RWPE2 (cell line): ENCODE results near the gene LIME1.

Source experiments
- ATAC-seq: fragments of 200-7000 bp; cut with Tn5 transposase; 3 replicates; pipeline ENCODE4 v1.9.1; 2021; ENCODE audit warnings: low read depth
- DNase-seq: peaks from one replicate; pipeline ENCODE4 v3.0.0-alpha.2; 2020; ENCODE audit warnings: low spot score
- H3K27ac ChIP-seq: fragments of 450-650 bp; 2 replicates; pipeline ENCODE4 v1.5.1; 2017; ENCODE audit warnings: mild to moderate bottlenecking; ENCODE audit not compliant: poor library complexity, severe bottlenecking
- H3K27me3 ChIP-seq: fragments of 250-450 bp; sonication (Bioruptor Pico); 2 replicates; pipeline ENCODE4 v1.5.1; 2021; ENCODE audit warnings: mild to moderate bottlenecking, moderate library complexity; ENCODE audit not compliant: insufficient read depth, poor library complexity, severe bottlenecking
- H3K36me3 ChIP-seq: fragments of 250-450 bp; sonication (Bioruptor Pico); 2 replicates; pipeline ENCODE4 v1.5.1; 2020; ENCODE audit warnings: low read depth, mild to moderate bottlenecking, moderate library complexity
- H3K4me1 ChIP-seq: fragments of 250-450 bp; sonication (Bioruptor Pico); 2 replicates; pipeline ENCODE4 v1.5.1; 2021; ENCODE audit warnings: mild to moderate bottlenecking, moderate library complexity; ENCODE audit not compliant: insufficient read depth, poor library complexity, severe bottlenecking
- H3K4me3 ChIP-seq: fragments of 250-450 bp; sonication (Bioruptor Pico); 2 replicates; pipeline ENCODE4 v1.5.1; 2021; ENCODE audit warnings: mild to moderate bottlenecking, moderate library complexity; ENCODE audit not compliant: severe bottlenecking
- H3K9me3 ChIP-seq: fragments of 250-450 bp; sonication (Bioruptor Pico); 2 replicates; pipeline ENCODE4 v1.5.1; 2021; ENCODE audit warnings: mild to moderate bottlenecking, moderate library complexity; ENCODE audit not compliant: severe bottlenecking
- CTCF ChIP-seq: fragments of 450-650 bp; IDR thresholded peaks from one replicate; pipeline ENCODE4 v1.5.1; 2017; ENCODE audit warnings: mild to moderate bottlenecking, moderate library complexity; ENCODE audit not compliant: poor library complexity, severe bottlenecking

Gene LIME1

GRCh38 chr20:63740627-63741353 is 4.3 kb downstream of the LIME1 start:
- Histone ChIP-seq H3K4me3 (peak overlapping the region; percentile 79), H3K9me3 (no peaks in the 10 kb centered on the region), H3K27me3 (no peaks in the 10 kb centered on the region), H3K36me3 (peaks cover 35% of the 10 kb centered on the region), H3K27ac (peak overlapping the region; percentile 96), H3K4me1 (peaks cover 4% of the 10 kb centered on the region)
- DNase-seq: peak; percentile 98
- peak; percentile 36 for TF ChIP-seq CTCF
- ATAC-seq: peak; percentile 69

- DNase-seq (no peak), ATAC-seq (no peak)
- no peaks in the 10 kb centered on the region for H3K27me3 ChIP-seq
- peaks cover 4% of the 10 kb centered on the region for H3K4me1 ChIP-seq
- no peaks in the 10 kb centered on the region for H3K9me3 ChIP-seq
- H3K27ac ChIP-seq: peak overlapping the region; percentile 96
- TF ChIP-seq CTCF: no peak
- peaks cover 31% of the 10 kb centered on the region for H3K36me3 ChIP-seq
- H3K4me3 ChIP-seq: peak overlapping the region; percentile 79
Measured at GRCh38 chr20:63741354-63741675, 4.9 kb downstream of the LIME1 start.

GRCh38 chr20:63741676-63742380 is 5.4 kb downstream of the LIME1 start:
- TF ChIP-seq CTCF: no peak
- H3K27me3 ChIP-seq: no peaks in the 10 kb centered on the region
- peaks cover 31% of the 10 kb centered on the region for H3K36me3 ChIP-seq
- no peaks in the 10 kb centered on the region for H3K9me3 ChIP-seq
- H3K4me1 ChIP-seq: peaks cover 4% of the 10 kb centered on the region
- peak overlapping the region; percentile 79 for H3K4me3 ChIP-seq
- ATAC-seq (no peak), DNase-seq (peak; percentile 89)
- H3K27ac ChIP-seq: peak overlapping the region; percentile 96

- DNase-seq (no peak), ATAC-seq (no peak)
- peaks cover 4% of the 10 kb centered on the region for H3K4me1 ChIP-seq
- no peak for TF ChIP-seq CTCF
- H3K27ac ChIP-seq: no peak overlapping the region
- H3K36me3 ChIP-seq: peaks cover 31% of the 10 kb centered on the region
- H3K9me3 ChIP-seq: no peaks in the 10 kb centered on the region
- no peak overlapping the region for H3K4me3 ChIP-seq
- no peaks in the 10 kb centered on the region for H3K27me3 ChIP-seq
Measured at GRCh38 chr20:63742381-63743024, 6.0 kb downstream of the LIME1 start.
